Measurements from ENCODE around the gene ZNF224. TPM values are rescaled to one million over a fixed set of nuclear protein-coding genes. Genes with fewer than 3 reads are reported as not detected.

Gene ZNF224
- polyA plus RNA-seq, 1 experiment: 17.5 TPM

DNA sequence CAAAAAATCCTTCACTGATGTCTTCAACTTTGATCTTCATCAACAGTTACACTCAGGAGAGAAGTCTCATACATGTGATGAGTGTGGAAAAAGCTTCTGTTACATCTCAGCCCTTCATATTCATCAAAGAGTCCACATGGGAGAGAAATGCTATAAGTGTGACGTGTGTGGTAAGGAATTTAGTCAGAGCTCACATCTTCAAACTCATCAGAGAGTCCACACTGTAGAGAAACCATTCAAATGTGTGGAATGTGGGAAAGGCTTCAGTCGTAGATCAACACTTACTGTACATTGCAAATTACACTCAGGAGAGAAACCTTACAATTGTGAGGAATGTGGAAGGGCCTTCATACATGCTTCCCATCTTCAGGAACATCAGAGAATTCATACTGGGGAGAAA, 62.3 kb downstream of the ZNF224 start:
- POLR2A ChIA-PET: no interaction called here
- Histone ChIP-seq H3K9me3 (ENCODE audit: control insufficient read depth, insufficient read depth, low read length) (peaks cover 27% of the 10 kb centered on the region), H3K27ac (ENCODE audit: low read depth, low read length) (no peak overlapping the region), H3K4me3 (ENCODE audit: low read depth, low read length) (no peak overlapping the region), H3K27me3 (ENCODE audit: control insufficient read depth, insufficient read depth, low read length) (no peaks in the 10 kb centered on the region)
- no peak for DNase-seq (ENCODE audit: low read depth, low spot score)
- TF ChIP-seq, protein P1, sequence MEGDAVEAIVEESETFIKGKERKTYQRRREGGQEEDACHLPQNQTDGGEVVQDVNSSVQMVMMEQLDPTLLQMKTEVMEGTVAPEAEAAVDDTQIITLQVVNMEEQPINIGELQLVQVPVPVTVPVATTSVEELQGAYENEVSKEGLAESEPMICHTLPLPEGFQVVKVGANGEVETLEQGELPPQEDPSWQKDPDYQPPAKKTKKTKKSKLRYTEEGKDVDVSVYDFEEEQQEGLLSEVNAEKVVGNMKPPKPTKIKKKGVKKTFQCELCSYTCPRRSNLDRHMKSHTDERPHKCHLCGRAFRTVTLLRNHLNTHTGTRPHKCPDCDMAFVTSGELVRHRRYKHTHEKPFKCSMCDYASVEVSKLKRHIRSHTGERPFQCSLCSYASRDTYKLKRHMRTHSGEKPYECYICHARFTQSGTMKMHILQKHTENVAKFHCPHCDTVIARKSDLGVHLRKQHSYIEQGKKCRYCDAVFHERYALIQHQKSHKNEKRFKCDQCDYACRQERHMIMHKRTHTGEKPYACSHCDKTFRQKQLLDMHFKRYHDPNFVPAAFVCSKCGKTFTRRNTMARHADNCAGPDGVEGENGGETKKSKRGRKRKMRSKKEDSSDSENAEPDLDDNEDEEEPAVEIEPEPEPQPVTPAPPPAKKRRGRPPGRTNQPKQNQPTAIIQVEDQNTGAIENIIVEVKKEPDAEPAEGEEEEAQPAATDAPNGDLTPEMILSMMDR (IDR thresholded peaks at IDR 0.05; ENCODE audit: low read depth, low read length): no peak
- CTCF ChIA-PET: no interaction called here

Small RNA genes lying within 50 kb of the gene (small RNA-seq; reads per million reads assigned to genes)
- not detected for gene RNU6-902P (ENCODE audit: insufficient read length, low read depth)

Other genes with a start within 250 kb of the ZNF224 start
- 3.4 and 4.8 TPM in 2 replicates for gene ZNF404, start 210.4 kb upstream of the ZNF224 start, polyA plus RNA-seq (2011; rRNA removed)
- 12.0 and 16.1 TPM in 2 replicates for gene ZNF45, start 159.1 kb upstream of the ZNF224 start, polyA plus RNA-seq (2011; rRNA removed)
- 2.5 and 3.0 TPM in 2 replicates for gene ZNF221, start 143.1 kb upstream of the ZNF224 start, polyA plus RNA-seq (2011; rRNA removed)
- 6.8 and 8.2 TPM in 2 replicates for gene ZNF155, start 110.2 kb upstream of the ZNF224 start, polyA plus RNA-seq (2011; rRNA removed)
- gene ZNF230, start 91.4 kb upstream of the ZNF224 start, polyA plus RNA-seq (2011; rRNA removed): 2.8 and 4.0 TPM in 2 replicates
- 5.1 and 6.9 TPM in 2 replicates for gene ZNF222, start 69.0 kb upstream of the ZNF224 start, polyA plus RNA-seq (2011; rRNA removed)
- gene ZNF223, start 42.3 kb upstream of the ZNF224 start, polyA plus RNA-seq (2011; rRNA removed): 4.2 and 5.3 TPM in 2 replicates
- 1.5 and 1.6 TPM in 2 replicates for gene ZNF284, start 22.2 kb upstream of the ZNF224 start, polyA plus RNA-seq (2011; rRNA removed)
- gene ZNF225, start 19.0 kb downstream of the ZNF224 start, polyA plus RNA-seq (2011; rRNA removed): 3.1 and 5.1 TPM in 2 replicates
- gene ZNF234, start 47.2 kb downstream of the ZNF224 start, polyA plus RNA-seq (2011; rRNA removed): 6.0 and 6.5 TPM in 2 replicates
- gene ZNF226, start 70.7 kb downstream of the ZNF224 start, polyA plus RNA-seq (2011; rRNA removed): 30.5 and 36.1 TPM in 2 replicates
- gene ZNF227, start 118.2 kb downstream of the ZNF224 start, polyA plus RNA-seq (2011; rRNA removed): 9.9 and 11.8 TPM in 2 replicates
- 1.3 and 2.0 TPM in 2 replicates for gene ZNF233, start 165.5 kb downstream of the ZNF224 start, polyA plus RNA-seq (2011; rRNA removed)
- gene ZNF235, start 210.7 kb downstream of the ZNF224 start, polyA plus RNA-seq (2011; rRNA removed): 3.6 and 3.8 TPM in 2 replicates